ENCODE data around the gene BAHD1. TPM values are rescaled to one million over a fixed set of nuclear protein-coding genes. Genes with fewer than 3 reads are reported as not detected.

Gene BAHD1
- total and polyA plus RNA-seq, 9 donors = 14.8 to 67.3 (median 40.1) TPM

- intact Hi-C loops (cut with DNase I) = no loop called here
- TF ChIP-seq, protein P1, sequence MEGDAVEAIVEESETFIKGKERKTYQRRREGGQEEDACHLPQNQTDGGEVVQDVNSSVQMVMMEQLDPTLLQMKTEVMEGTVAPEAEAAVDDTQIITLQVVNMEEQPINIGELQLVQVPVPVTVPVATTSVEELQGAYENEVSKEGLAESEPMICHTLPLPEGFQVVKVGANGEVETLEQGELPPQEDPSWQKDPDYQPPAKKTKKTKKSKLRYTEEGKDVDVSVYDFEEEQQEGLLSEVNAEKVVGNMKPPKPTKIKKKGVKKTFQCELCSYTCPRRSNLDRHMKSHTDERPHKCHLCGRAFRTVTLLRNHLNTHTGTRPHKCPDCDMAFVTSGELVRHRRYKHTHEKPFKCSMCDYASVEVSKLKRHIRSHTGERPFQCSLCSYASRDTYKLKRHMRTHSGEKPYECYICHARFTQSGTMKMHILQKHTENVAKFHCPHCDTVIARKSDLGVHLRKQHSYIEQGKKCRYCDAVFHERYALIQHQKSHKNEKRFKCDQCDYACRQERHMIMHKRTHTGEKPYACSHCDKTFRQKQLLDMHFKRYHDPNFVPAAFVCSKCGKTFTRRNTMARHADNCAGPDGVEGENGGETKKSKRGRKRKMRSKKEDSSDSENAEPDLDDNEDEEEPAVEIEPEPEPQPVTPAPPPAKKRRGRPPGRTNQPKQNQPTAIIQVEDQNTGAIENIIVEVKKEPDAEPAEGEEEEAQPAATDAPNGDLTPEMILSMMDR (IDR thresholded peaks at IDR 0.05) = no peak
- no peak for TF ChIP-seq POLR2A (IDR thresholded peaks at IDR 0.05)
- no peak for TF ChIP-seq EP300 (IDR thresholded peaks at IDR 0.05)
- no peak overlapping the region for H3K27ac ChIP-seq
- 81 to 83% (median 82%) methylated on average over 4 of the region's 4 CpGs for WGBS, 3 donors
- H3K4me3 ChIP-seq = no peak overlapping the region
- H3K36me3 ChIP-seq = no peaks in the 10 kb centered on the region
- H3K4me1 ChIP-seq (ENCODE audit: insufficient read depth) = no peaks in the 10 kb centered on the region
- no peaks in the 10 kb centered on the region for H3K27me3 ChIP-seq
- no peaks in the 10 kb centered on the region for H3K9me3 ChIP-seq
- no peak for DNase-seq
Observed at GRCh38 chr15:40499931-40500330, 59.2 kb downstream of the BAHD1 start.

DNA sequence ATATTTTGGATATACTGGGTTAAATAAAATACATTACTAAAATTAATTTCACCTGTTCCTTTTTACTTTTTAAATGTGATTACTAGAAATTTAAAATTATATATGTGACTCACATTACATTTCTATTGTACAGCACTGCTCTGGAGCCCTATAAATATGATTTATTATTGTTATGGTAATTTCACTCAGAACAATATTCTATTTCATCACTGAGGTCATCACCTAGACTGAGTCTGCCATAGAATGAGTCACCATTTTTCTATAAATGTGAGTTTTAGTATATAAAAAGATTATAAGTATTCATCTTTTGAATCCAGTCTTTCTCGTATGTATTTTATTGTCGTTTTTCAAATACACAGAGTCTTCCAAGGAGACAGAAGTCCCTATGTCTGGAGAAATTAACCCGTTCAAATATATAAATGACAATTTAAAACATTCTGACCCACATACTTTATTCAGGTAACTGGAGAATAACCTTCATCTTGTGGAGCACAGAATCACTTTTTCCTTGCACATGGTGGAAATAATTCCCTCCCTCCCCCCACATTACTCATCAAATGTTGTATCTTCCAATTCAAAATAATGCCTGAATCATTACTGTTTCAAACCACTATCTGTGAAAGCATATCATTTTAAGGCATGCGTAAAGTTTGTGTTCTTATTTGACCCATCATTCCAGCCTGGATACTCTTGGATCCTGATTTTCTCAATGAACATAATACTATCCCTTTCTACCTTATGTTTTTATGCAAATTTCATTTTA is 60.0 kb downstream of the BAHD1 start:
- no peak for DNase-seq
- WGBS, 3 donors = 67 to 72% (median 70%) methylated on average over 4 of the region's 4 CpGs
- Histone ChIP-seq H3K4me1 (ENCODE audit: insufficient read depth) (no peaks in the 10 kb centered on the region), H3K27ac (no peak overlapping the region), H3K36me3 (no peaks in the 10 kb centered on the region), H3K9me3 (no peaks in the 10 kb centered on the region), H3K4me3 (no peak overlapping the region), H3K27me3 (no peaks in the 10 kb centered on the region)
- intact Hi-C loops (cut with DNase I) = no loop called here
- TF ChIP-seq EP300 (IDR thresholded peaks at IDR 0.05) (no peak), POLR2A (IDR thresholded peaks at IDR 0.05) (no peak)
- TF ChIP-seq, protein P1 (IDR thresholded peaks at IDR 0.05) = no peak

- WGBS, 3 donors = 78 to 80% (median 79%) methylated on average over 6 of the region's 6 CpGs
- Histone ChIP-seq H3K4me3 (no peak overlapping the region), H3K27me3 (no peaks in the 10 kb centered on the region), H3K27ac (no peak overlapping the region), H3K36me3 (no peaks in the 10 kb centered on the region), H3K9me3 (no peaks in the 10 kb centered on the region), H3K4me1 (ENCODE audit: insufficient read depth) (no peaks in the 10 kb centered on the region)
- intact Hi-C loops (cut with DNase I) = no loop called here
- DNase-seq = no peak
- TF ChIP-seq, protein P1 (IDR thresholded peaks at IDR 0.05) = no peak
- TF ChIP-seq EP300 (IDR thresholded peaks at IDR 0.05) (no peak), POLR2A (IDR thresholded peaks at IDR 0.05) (no peak)
Observed at GRCh38 chr15:40501487-40501886, 60.7 kb downstream of the BAHD1 start.

GRCh38 chr15:40506964-40507571 is 66.3 kb downstream of the BAHD1 start:
- no peaks in the 10 kb centered on the region for H3K36me3 ChIP-seq
- DNase-seq = peak; percentile 90 to 93 (median 90)
- intact Hi-C loops (cut with DNase I) = loop anchor here in 1 of 4 donors (5.0 kb wide), 1 partner anchor 65 kb away; the partner anchor contains the start of gene BAHD1
- 1 to 3% (median 2%) methylated on average over 30 of the region's 30 CpGs for WGBS, 3 donors
- no peak for TF ChIP-seq EP300 (IDR thresholded peaks at IDR 0.05)
- TF ChIP-seq, protein P1 (IDR thresholded peaks at IDR 0.05) = peak; percentile 69 to 84 (median 78)
- TF ChIP-seq POLR2A (IDR thresholded peaks at IDR 0.05) = peak; percentile 17
- H3K9me3 ChIP-seq = no peaks in the 10 kb centered on the region
- no peaks in the 10 kb centered on the region for H3K27me3 ChIP-seq
- peak overlapping the region in 1 of 2 donors; percentile 76 for H3K27ac ChIP-seq
- H3K4me3 ChIP-seq = peak overlapping the region; percentile 24
- peaks cover 9% of the 10 kb centered on the region for H3K4me1 ChIP-seq (ENCODE audit: insufficient read depth)

Data from ovary (tissue), 9 donors.